Natural killer cell (primary cell): ENCODE results near the gene IL17D. TPM values are rescaled to one million over a fixed set of nuclear protein-coding genes. Genes with fewer than 3 reads are reported as not detected.

Source experiments
- ATAC-seq, 3 donors: fragments of 150-1000 bp in 2 of 3; fragments of 200-7000 bp in 1 of 3; cut with Tn5 transposase; 1 replicate in 1 of 3; 2 replicates in 2 of 3; pipeline ENCODE4 v1.10.0; 2021; ENCODE audit warnings: mild to moderate bottlenecking in 2 of 3, moderate library complexity in 2 of 3
- DNase-seq, 2 donors: peaks; one replicate each; pipeline versions ENCODE4 v3.0.0 to v3.0.0-alpha.2; 2013 to 2021; ENCODE audit warnings: mixed read lengths in 1 of 2
- H3K27ac ChIP-seq: one replicate; pipeline ENCODE4 v1.5.1; 2013; ENCODE audit warnings: mild to moderate bottlenecking, low read length
- H3K27me3 ChIP-seq: one replicate; pipeline ENCODE4 v1.6.1; 2013; ENCODE audit warnings: low read length; ENCODE audit not compliant: control insufficient read depth, insufficient read depth
- H3K36me3 ChIP-seq: one replicate; pipeline ENCODE4 v1.6.1; 2013; ENCODE audit warnings: low read length; ENCODE audit not compliant: control insufficient read depth, insufficient read depth
- H3K4me1 ChIP-seq: one replicate; pipeline ENCODE4 v1.6.1; 2013; ENCODE audit warnings: low read length; ENCODE audit not compliant: control insufficient read depth, insufficient read depth
- H3K4me3 ChIP-seq: one replicate; pipeline ENCODE4 v1.5.1; 2013; ENCODE audit warnings: low read length
- H3K9me3 ChIP-seq: one replicate; pipeline ENCODE4 v1.6.1; 2013; ENCODE audit warnings: low read length; ENCODE audit not compliant: control insufficient read depth, insufficient read depth
- H3K27ac Mint-ChIP-seq, 2 donors: one replicate each; pipeline ENCODE4 v1.8.0; 2022; ENCODE audit warnings: mild to moderate bottlenecking in 2 of 2, mixed read lengths in 2 of 2, moderate library complexity in 1 of 2
- H3K27me3 Mint-ChIP-seq, 2 donors: one replicate each; pipeline ENCODE4 v1.8.0; 2022; ENCODE audit warnings: low read depth in 2 of 2, mixed read lengths in 2 of 2
- H3K36me3 Mint-ChIP-seq: one replicate; pipeline ENCODE4 v1.8.0; 2022; ENCODE audit warnings: mixed read lengths
- H3K4me1 Mint-ChIP-seq, 2 donors: one replicate each; pipeline ENCODE4 v1.8.0; 2022; ENCODE audit warnings: mixed read lengths in 2 of 2
- H3K4me3 Mint-ChIP-seq: one replicate; pipeline ENCODE4 v1.8.0; 2022; ENCODE audit warnings: mild to moderate bottlenecking, moderate library complexity, mixed read lengths
- H3K9me3 Mint-ChIP-seq, 2 donors: one replicate each; pipeline ENCODE4 v1.8.0; 2022; ENCODE audit warnings: mixed read lengths in 2 of 2
- CTCF ChIP-seq: fragments of 200-600 bp; IDR thresholded peaks from one replicate; pipeline ENCODE4 v1.8.0; 2022; ENCODE audit warnings: antibody characterized with exemption
- WGBS: methylation state at CpG from one replicate; pipeline ENCODE4 v1.1.7; 2013; ENCODE audit warnings: missing lambda C conversion rate; ENCODE audit not compliant: insufficient coverage; 5-methylcytosine and 5-hydroxymethylcytosine counted together
- intact Hi-C: fragments of 100-400 bp; cut with micrococcal nuclease; formaldehyde crosslinking; loops from one replicate; pipeline ENCODE4 v1.14.2; 2022
- total RNA-seq, 4 donors: library from RNA; stranded (reverse); fragments of 120-200 nt in 1 of 4; gene quantifications; one replicate each; pipeline versions ENCODE4 v1.2.3 to v1.2.4, GENCODE V29; 2013 to 2022

Gene IL17D
- total RNA-seq, 3 donors from 2014 or later (not counting 1 experiment from before 2014, with no cell fraction given): 0.14 to 0.33 (median 0.25) TPM

GRCh38 chr13:20664351-20664750 is 39.1 kb upstream of the IL17D start:
- Mint-ChIP-seq H3K4me3 (no peak overlapping the region), H3K9me3 (no peaks in the 10 kb centered on the region), H3K36me3 (peaks cover 8% of the 10 kb centered on the region), H3K4me1 (no peaks in the 10 kb centered on the region), H3K27ac (no peak overlapping the region), H3K27me3 (no peaks in the 10 kb centered on the region)
- Histone ChIP-seq H3K27ac (no peak overlapping the region), H3K36me3 (peaks cover 2% of the 10 kb centered on the region), H3K4me3 (no peak overlapping the region), H3K4me1 (peaks cover 23% of the 10 kb centered on the region), H3K27me3 (no peaks in the 10 kb centered on the region), H3K9me3 (no peaks in the 10 kb centered on the region)
- intact Hi-C loops: no loop called here
- DNase-seq: no peak
- no peak for ATAC-seq
- no peak for TF ChIP-seq CTCF

GRCh38 chr13:20666948-20667347 is 36.6 kb upstream of the IL17D start:
- no peaks in the 10 kb centered on the region for H3K27me3 ChIP-seq
- H3K27ac Mint-ChIP-seq: no peak overlapping the region
- ATAC-seq (no peak), DNase-seq (no peak)
- H3K9me3 Mint-ChIP-seq: no peaks in the 10 kb centered on the region
- H3K4me1 ChIP-seq: peaks cover 26% of the 10 kb centered on the region
- H3K36me3 ChIP-seq: no peaks in the 10 kb centered on the region
- 72% methylated on average over 4 of the region's 4 CpGs for WGBS
- TF ChIP-seq CTCF: no peak
- H3K36me3 Mint-ChIP-seq: no peaks in the 10 kb centered on the region
- no peaks in the 10 kb centered on the region for H3K9me3 ChIP-seq
- intact Hi-C loops: no loop called here
- no peaks in the 10 kb centered on the region for H3K27me3 Mint-ChIP-seq
- no peak overlapping the region for H3K4me3 Mint-ChIP-seq
- peaks cover 5 to 15% of the 10 kb centered on the region in 2 donors for H3K4me1 Mint-ChIP-seq
- no peak overlapping the region for H3K27ac ChIP-seq
- H3K4me3 ChIP-seq: no peak overlapping the region

- WGBS: 27% methylated on average over 4 of the region's 4 CpGs
- Mint-ChIP-seq H3K4me1 (peaks cover 5 to 15% of the 10 kb centered on the region in 2 donors), H3K4me3 (no peak overlapping the region), H3K27me3 (no peaks in the 10 kb centered on the region), H3K27ac (no peak overlapping the region), H3K9me3 (no peaks in the 10 kb centered on the region), H3K36me3 (no peaks in the 10 kb centered on the region)
- peak in 1 of 2 donors; percentile 5 for DNase-seq
- H3K36me3 ChIP-seq: no peaks in the 10 kb centered on the region
- H3K4me1 ChIP-seq: peaks cover 26% of the 10 kb centered on the region
- H3K27me3 ChIP-seq: no peaks in the 10 kb centered on the region
- H3K4me3 ChIP-seq: no peak overlapping the region
- TF ChIP-seq CTCF: no peak
- peak overlapping the region; percentile 55 for H3K27ac ChIP-seq
- intact Hi-C loops: loop anchor here (2.0 kb wide), 1 partner anchor 35 kb away; the partner anchor contains the start of gene IL17D
- H3K9me3 ChIP-seq: no peaks in the 10 kb centered on the region
- ATAC-seq: peak in 2 of 3 donors; percentile 50 to 65
These were observed 35.6 kb upstream of the IL17D start for GRCh38 chr13:20667857-20668437.

DNA sequence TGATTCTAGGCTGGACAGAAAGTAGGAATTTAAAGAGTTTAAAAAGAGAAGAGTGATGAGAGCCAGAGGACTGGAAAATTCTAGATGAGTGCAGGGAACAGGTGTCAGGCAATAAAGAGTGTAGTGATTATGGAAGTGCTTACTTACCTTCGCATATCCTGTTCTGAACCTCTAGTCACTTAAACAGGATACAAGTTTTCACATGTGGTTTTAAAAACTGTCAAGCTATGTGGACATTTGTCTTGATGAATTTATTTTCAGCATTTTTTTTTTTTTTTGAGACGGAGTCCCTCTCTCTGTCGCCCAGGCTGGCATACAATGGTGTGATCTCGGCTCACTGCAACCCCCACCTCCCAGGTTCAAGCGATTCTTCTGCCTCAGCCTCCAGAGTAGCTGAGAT is 34.3 kb upstream of the IL17D start:
- peaks cover 6% of the 10 kb centered on the region for H3K36me3 Mint-ChIP-seq

More for the DNA sequence above, 34.3 kb upstream of the IL17D start:
- ATAC-seq: peak; percentile 77 to 85 (median 84)
- Histone ChIP-seq H3K4me1 (peaks cover 26% of the 10 kb centered on the region), H3K9me3 (no peaks in the 10 kb centered on the region), H3K27me3 (no peaks in the 10 kb centered on the region), H3K36me3 (peaks cover 2% of the 10 kb centered on the region), H3K4me3 (no peak overlapping the region), H3K27ac (peak overlapping the region; percentile 55)
- intact Hi-C loops: loop anchor here (2.0 kb wide), 1 partner anchor 34 kb away; the partner anchor contains the start of gene IL17D
- no peaks in the 10 kb centered on the region for H3K27me3 Mint-ChIP-seq
- no peak overlapping the region for H3K27ac Mint-ChIP-seq
- WGBS: 9% methylated on average over 5 of the region's 5 CpGs
- peaks cover 5 to 15% of the 10 kb centered on the region in 2 donors for H3K4me1 Mint-ChIP-seq
- DNase-seq: peak; percentile 27 to 44
- H3K9me3 Mint-ChIP-seq: no peaks in the 10 kb centered on the region
- H3K4me3 Mint-ChIP-seq: no peak overlapping the region
- TF ChIP-seq CTCF: no peak
